Colonic mucosa (tissue), 4 donors: ENCODE data around the gene FNDC3A. TPM values are rescaled to one million over a fixed set of nuclear protein-coding genes. Genes with fewer than 3 reads are reported as not detected.

ENCODE experiments used
- DNase-seq: peaks from one replicate; pipeline ENCODE4 v3.0.0-alpha.2; 2020
- H3K27ac ChIP-seq: fragments of 200-600 bp; one replicate; pipeline ENCODE4 v1.8.0; 2021
- H3K27me3 ChIP-seq: fragments of 200-600 bp; one replicate; pipeline ENCODE4 v1.8.0; 2021
- H3K36me3 ChIP-seq: fragments of 200-600 bp; one replicate; pipeline ENCODE4 v1.8.0; 2021
- H3K4me1 ChIP-seq: fragments of 200-600 bp; one replicate; pipeline ENCODE4 v1.8.0; 2021; ENCODE audit warnings: mild to moderate bottlenecking
- H3K4me3 ChIP-seq: fragments of 200-600 bp; one replicate; pipeline ENCODE4 v1.8.0; 2021
- H3K9ac ChIP-seq, 2 donors: one replicate each; pipeline ENCODE4 v1.7.0; 2013; ENCODE audit warnings: control low read depth in 2 of 2, low read depth in 2 of 2, low read length in 2 of 2
- H3K9me3 ChIP-seq: fragments of 200-600 bp; one replicate; pipeline ENCODE4 v1.8.0; 2021
- CTCF ChIP-seq: fragments of 200-600 bp; IDR thresholded peaks from one replicate; pipeline ENCODE4 v1.8.0; 2022; ENCODE audit warnings: antibody characterized with exemption, mild to moderate bottlenecking
- intact Hi-C: fragments of 100-400 bp; cut with DNase I; formaldehyde crosslinking; loops from one replicate; pipeline ENCODE4 v1.14.1; 2022
- total RNA-seq, 2 donors: library from RNA; stranded (reverse); fragmentation: NEBNext Ultra II Directional in 1 of 2; extraction: Animal tissue kit (Norgen Biotek cat#: 25700) in 1 of 2; gene quantifications; one replicate each; pipeline ENCODE4 v1.2.1, GENCODE V29; 2021
- donor health status: healthy.
- donor health status: DM: no; HTN: no; CAD: no.
- donor health status: DM: no; HTN: no; CAD: no.

The FNDC3A gene
- total RNA-seq, 2 donors from 2014 or later = 33.9 to 55.3 TPM

DNA sequence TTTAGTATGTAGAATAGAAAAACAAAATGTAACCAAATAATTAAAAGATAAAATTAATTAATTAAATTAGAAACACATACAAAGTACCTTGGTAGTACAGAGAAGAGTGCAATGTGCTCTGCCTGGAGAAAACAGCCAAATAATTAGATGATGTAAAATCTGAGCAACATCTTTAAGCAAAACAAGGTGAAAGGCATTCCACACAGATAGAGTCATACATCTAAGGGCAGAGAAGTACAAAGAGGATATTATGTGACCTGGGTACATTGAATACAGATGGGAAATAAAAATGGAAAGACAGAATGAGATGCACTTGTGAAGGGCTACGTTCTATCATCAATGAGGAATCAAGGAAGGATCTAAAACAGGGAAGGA is 25.2 kb upstream of the FNDC3A start:
- H3K9me3 ChIP-seq = no peaks in the 10 kb centered on the region
- no peaks in the 10 kb centered on the region for H3K36me3 ChIP-seq
- H3K4me1 ChIP-seq = no peaks in the 10 kb centered on the region
- DNase-seq = no peak
- H3K4me3 ChIP-seq = no peak overlapping the region
- intact Hi-C loops = no loop called here
- TF ChIP-seq CTCF = no peak
- no peak overlapping the region for H3K27ac ChIP-seq
- H3K27me3 ChIP-seq = no peaks in the 10 kb centered on the region
- no peak overlapping the region for H3K9ac ChIP-seq

GRCh38 chr13:48954081-48954480 is 21.6 kb upstream of the FNDC3A start:
- Histone ChIP-seq H3K4me1 (no peaks in the 10 kb centered on the region), H3K27me3 (no peaks in the 10 kb centered on the region), H3K4me3 (no peak overlapping the region), H3K9me3 (no peaks in the 10 kb centered on the region), H3K27ac (no peak overlapping the region), H3K9ac (no peak overlapping the region), H3K36me3 (no peaks in the 10 kb centered on the region)
- no peak for DNase-seq
- intact Hi-C loops = no loop called here
- TF ChIP-seq CTCF = no peak

DNA sequence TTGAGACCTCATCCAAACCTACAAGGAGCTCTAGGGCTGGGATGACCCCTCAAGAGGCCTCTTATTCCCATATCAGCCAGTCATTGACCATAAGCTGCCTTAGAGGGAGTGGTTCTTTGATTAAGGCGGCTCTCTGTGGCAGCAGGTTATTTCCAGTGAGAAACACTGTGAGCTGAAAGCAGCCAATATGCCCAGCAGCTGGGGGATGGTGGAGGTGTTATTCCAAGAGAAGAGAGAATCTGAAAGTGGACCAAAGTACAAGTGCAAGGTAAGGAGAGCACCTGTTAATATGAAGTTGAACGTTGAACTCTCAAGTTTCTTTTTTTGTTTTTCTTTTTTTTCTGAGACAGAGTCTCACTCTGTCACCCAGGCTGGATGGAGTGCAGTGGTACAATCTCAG is 20.2 kb upstream of the FNDC3A start:
- Histone ChIP-seq H3K27ac (no peak overlapping the region), H3K9me3 (no peaks in the 10 kb centered on the region), H3K4me1 (no peaks in the 10 kb centered on the region), H3K27me3 (no peaks in the 10 kb centered on the region), H3K36me3 (no peaks in the 10 kb centered on the region), H3K9ac (no peak overlapping the region), H3K4me3 (no peak overlapping the region)
- no peak for DNase-seq
- intact Hi-C loops = no loop called here
- no peak for TF ChIP-seq CTCF

- H3K9me3 ChIP-seq = no peaks in the 10 kb centered on the region
- H3K4me3 ChIP-seq = no peak overlapping the region
- no peaks in the 10 kb centered on the region for H3K27me3 ChIP-seq
- intact Hi-C loops = no loop called here
- no peaks in the 10 kb centered on the region for H3K36me3 ChIP-seq
- no peak overlapping the region for H3K27ac ChIP-seq
- H3K4me1 ChIP-seq = no peaks in the 10 kb centered on the region
- H3K9ac ChIP-seq = no peak overlapping the region
- no peak for TF ChIP-seq CTCF
- no peak for DNase-seq
Measured at GRCh38 chr13:48961379-48961778, 14.3 kb upstream of the FNDC3A start.

- H3K27ac ChIP-seq = no peak overlapping the region
- no peak for DNase-seq
- intact Hi-C loops = no loop called here
- H3K27me3 ChIP-seq = no peaks in the 10 kb centered on the region
- H3K4me3 ChIP-seq = no peak overlapping the region
- no peaks in the 10 kb centered on the region for H3K9me3 ChIP-seq
- no peak overlapping the region for H3K9ac ChIP-seq
- H3K4me1 ChIP-seq = no peaks in the 10 kb centered on the region
- H3K36me3 ChIP-seq = no peaks in the 10 kb centered on the region
- no peak for TF ChIP-seq CTCF
Measured at GRCh38 chr13:48962281-48962680, 13.4 kb upstream of the FNDC3A start.

DNA sequence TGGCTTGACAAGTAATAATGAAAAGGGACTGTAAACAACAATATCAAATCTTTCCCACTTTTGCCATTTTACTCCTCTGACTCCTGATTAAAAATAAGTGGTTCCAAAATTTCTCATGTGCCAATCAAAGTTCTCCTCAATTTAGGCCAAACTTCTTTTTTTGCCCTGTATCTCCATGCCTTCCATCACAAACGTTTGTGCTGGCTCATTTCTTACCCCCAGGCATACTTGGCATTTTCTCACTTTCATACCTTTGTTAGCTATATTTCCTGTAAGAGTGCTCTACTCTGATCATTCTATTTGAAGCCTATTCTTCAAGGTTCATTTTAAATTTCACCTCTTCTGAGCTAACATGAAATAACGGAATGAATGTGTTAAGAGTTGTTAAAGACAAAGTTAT is 10.0 kb upstream of the FNDC3A start:
- Histone ChIP-seq H3K27me3 (no peaks in the 10 kb centered on the region), H3K36me3 (no peaks in the 10 kb centered on the region), H3K27ac (no peak overlapping the region), H3K9me3 (no peaks in the 10 kb centered on the region), H3K4me3 (no peak overlapping the region), H3K4me1 (no peaks in the 10 kb centered on the region), H3K9ac (no peak overlapping the region)
- DNase-seq = no peak
- TF ChIP-seq CTCF = no peak
- intact Hi-C loops = no loop called here
